IMR-90 (cell line): Measurements from ENCODE around the gene KRT36. TPM values are rescaled to one million over a fixed set of nuclear protein-coding genes. Genes with fewer than 3 reads are reported as not detected.

Experiments
- ATAC-seq: fragments of 200-7000 bp; cut with Tn5 transposase; 2 replicates; pipeline ENCODE4 v1.9.1; 2020; ENCODE audit warnings: low read depth, mild to moderate bottlenecking, moderate library complexity
- BruUV-seq: library from RNA; stranded (reverse); fragments of 400-500 nt; replicated peaks from 2 replicates; lab custom pipeline; 2021; lab: Mats Ljungman, UMichigan
- CTCF ChIA-PET: fragments of 300-600 bp; formaldehyde crosslinking; extraction: SDS; loops from one replicate; lab custom pipeline; 2021; ENCODE audit warnings: antibody characterized with exemption; lab: Yijun Ruan, JAX
- POLR2A ChIA-PET: fragments of 300-600 bp; sonication (Branson Sonifier 250); formaldehyde crosslinking; loops from one replicate; lab custom pipeline; 2022; ENCODE audit warnings: antibody characterized with exemption; ENCODE audit not compliant: unreplicated experiment; lab: Charles Lee
- DNase-seq: peaks from one replicate; pipeline ENCODE4 v3.0.0; 2013
- H2AFZ ChIP-seq: replicated peaks from 2 replicates; pipeline ENCODE3; 2013; ENCODE audit warnings: low read length, mild to moderate bottlenecking; ENCODE audit not compliant: poor library complexity
- H2AK5ac ChIP-seq: 2 replicates; pipeline ENCODE4 v1.6.1; 2013; ENCODE audit warnings: low read depth, low read length, inconsistent platforms
- H2AK9ac ChIP-seq: replicated peaks from 2 replicates; pipeline ENCODE3; 2013; ENCODE audit warnings: mild to moderate bottlenecking, low read depth, low read length, moderate library complexity; ENCODE audit not compliant: poor library complexity
- H2BK120ac ChIP-seq: 2 replicates; pipeline ENCODE4 v1.6.1; 2013; ENCODE audit warnings: low read depth, low read length, inconsistent platforms
- H2BK15ac ChIP-seq: 3 replicates; pipeline ENCODE4 v1.6.1; 2013; ENCODE audit warnings: low read depth, low read length, inconsistent platforms
- H2BK20ac ChIP-seq: 2 replicates; pipeline ENCODE4 v1.6.1; 2013; ENCODE audit warnings: low read depth, mild to moderate bottlenecking, inconsistent platforms, low read length, moderate library complexity
- H2BK5ac ChIP-seq: 2 replicates; pipeline ENCODE4 v1.6.1; 2013; ENCODE audit warnings: mild to moderate bottlenecking, low read depth, low read length, inconsistent platforms; ENCODE audit not compliant: poor library complexity, severe bottlenecking
- H3K14ac ChIP-seq: replicated peaks from 2 replicates; pipeline ENCODE4 v1.6.1; 2013; ENCODE audit warnings: low read depth, low read length, inconsistent platforms
- H3K18ac ChIP-seq: 2 replicates; pipeline ENCODE4 v1.6.1; 2013; ENCODE audit warnings: low read depth, low read length, control low read depth
- H3K23ac ChIP-seq: 2 replicates; pipeline ENCODE4 v1.6.1; 2013; ENCODE audit warnings: low read depth, low read length, inconsistent platforms
- H3K27ac ChIP-seq: 2 replicates; pipeline ENCODE4 v1.5.1; 2013; ENCODE audit warnings: mild to moderate bottlenecking, control low read depth, low read length; ENCODE audit not compliant: insufficient read depth
- H3K27me3 ChIP-seq: 2 replicates; pipeline ENCODE4 v1.6.1; 2013; ENCODE audit warnings: low read length; ENCODE audit not compliant: control insufficient read depth, insufficient read depth
- H3K36me3 ChIP-seq: 2 replicates; pipeline ENCODE4 v1.6.1; 2013; ENCODE audit warnings: low read length, mixed read lengths; ENCODE audit not compliant: control insufficient read depth, insufficient read depth
- H3K4ac ChIP-seq: 2 replicates; pipeline ENCODE4 v1.6.1; 2013; ENCODE audit warnings: low read depth, low read length, inconsistent platforms
- H3K4me1 ChIP-seq: 2 replicates; pipeline ENCODE4 v1.6.1; 2013; ENCODE audit warnings: low read length, mixed read lengths; ENCODE audit not compliant: control insufficient read depth, insufficient read depth
- H3K4me2 ChIP-seq: 2 replicates; pipeline ENCODE4 v1.6.1; 2013; ENCODE audit warnings: low read depth, mild to moderate bottlenecking, control low read depth, low read length, moderate library complexity
- H3K4me3 ChIP-seq: 2 replicates; pipeline ENCODE4 v1.5.1; 2013; ENCODE audit warnings: low read depth, mild to moderate bottlenecking, control low read depth, low read length, moderate library complexity; ENCODE audit not compliant: insufficient read depth
- H3K56ac ChIP-seq: 2 replicates; pipeline ENCODE4 v1.6.1; 2013; ENCODE audit warnings: low read length, inconsistent platforms; ENCODE audit not compliant: insufficient read depth; ENCODE audit errors: extremely low read depth
- H3K79me1 ChIP-seq, 2 experiments: 2 replicates each; pipeline ENCODE4 v1.6.1; 2013; ENCODE audit warnings: low read length in 2 of 2, inconsistent platforms in 1 of 2, low read depth in 1 of 2
- H3K9ac ChIP-seq: 2 replicates; pipeline ENCODE4 v1.6.1; 2013; ENCODE audit warnings: low read depth, low read length, control low read depth
- H3K9me1 ChIP-seq: 2 replicates; pipeline ENCODE4 v1.6.1; 2013; ENCODE audit warnings: low read length, inconsistent platforms; ENCODE audit not compliant: insufficient read depth
- H3K9me3 ChIP-seq: 2 replicates; pipeline ENCODE4 v1.6.1; 2013; ENCODE audit warnings: low read length; ENCODE audit not compliant: control insufficient read depth, insufficient read depth
- H4K20me1 ChIP-seq: 2 replicates; pipeline ENCODE4 v1.6.1; 2013; ENCODE audit warnings: low read length, inconsistent platforms; ENCODE audit not compliant: insufficient read depth
- H4K5ac ChIP-seq: 2 replicates; pipeline ENCODE4 v1.6.1; 2013; ENCODE audit warnings: mild to moderate bottlenecking, low read depth, low read length, control low read depth
- H4K8ac ChIP-seq, 2 experiments: 2 replicates each; pipeline ENCODE4 v1.6.1; 2013; ENCODE audit warnings: low read depth in 2 of 2, low read length in 2 of 2, control low read depth in 1 of 2, inconsistent platforms in 1 of 2
- H4K91ac ChIP-seq: 2 replicates; pipeline ENCODE4 v1.6.1; 2013; ENCODE audit warnings: low read depth, low read length, inconsistent platforms; ENCODE audit not compliant: insufficient read depth
- BHLHE40 ChIP-seq: fragments of 150-350 bp; IDR thresholded peaks from 2 replicates; pipeline ENCODE4 v1.6.1; 2016; ENCODE audit warnings: mild to moderate bottlenecking, low read depth, low read length
- CEBPB ChIP-seq: IDR thresholded peaks from 2 replicates; pipeline ENCODE4 v1.6.1; 2012; ENCODE audit warnings: low read depth, low read length, improper control_type of control experiment
- CHD1 ChIP-seq: IDR thresholded peaks from 2 replicates; pipeline ENCODE4 v1.6.1; 2012; ENCODE audit warnings: low read depth, low read length, improper control_type of control experiment
- CTCF ChIP-seq: conservative IDR thresholded peaks from 2 replicates; pipeline ENCODE4 v1.5.1; 2012; ENCODE audit warnings: mild to moderate bottlenecking, low read depth, low read length, improper control_type of control experiment
- ELK1 ChIP-seq: fragments of 150-350 bp; IDR thresholded peaks from 2 replicates; pipeline ENCODE4 v1.6.1; 2016; ENCODE audit warnings: low read depth, mild to moderate bottlenecking, low read length, moderate library complexity, borderline replicate concordance
- FOS ChIP-seq: fragments of 150-350 bp; IDR thresholded peaks from 2 replicates; pipeline ENCODE4 v1.6.1; 2016; ENCODE audit warnings: low read depth, low read length
- MAZ ChIP-seq: IDR thresholded peaks from 2 replicates; pipeline ENCODE4 v1.6.1; 2012; ENCODE audit warnings: low read depth, mild to moderate bottlenecking, low read length, improper control_type of control experiment, moderate library complexity, borderline replicate concordance
- MXI1 ChIP-seq: IDR thresholded peaks from 2 replicates; pipeline ENCODE4 v1.6.1; 2012; ENCODE audit warnings: low read depth, mild to moderate bottlenecking, low read length, moderate library complexity, borderline replicate concordance
- NFE2L2 ChIP-seq: fragments of 150-350 bp; IDR thresholded peaks from 2 replicates; pipeline ENCODE4 v1.6.1; 2016; ENCODE audit warnings: low read depth, mild to moderate bottlenecking, low read length
- POLR2A ChIP-seq: IDR thresholded peaks from 2 replicates; pipeline ENCODE4 v1.6.1; 2012; ENCODE audit warnings: mild to moderate bottlenecking, low read depth, low read length
- RAD21 ChIP-seq: IDR thresholded peaks from 2 replicates; pipeline ENCODE4 v1.6.1; 2012; ENCODE audit warnings: low read length, improper control_type of control experiment
- RCOR1 ChIP-seq: IDR thresholded peaks from 2 replicates; pipeline ENCODE4 v1.6.1; 2012; ENCODE audit warnings: mild to moderate bottlenecking, low read length, improper control_type of control experiment; ENCODE audit not compliant: insufficient replicate concordance
- RFX5 ChIP-seq: IDR thresholded peaks from 2 replicates; pipeline ENCODE4 v1.8.0; 2012; ENCODE audit warnings: low read depth, mild to moderate bottlenecking, low read length, moderate library complexity
- SMC3 ChIP-seq: fragments of 150-350 bp; IDR thresholded peaks from 2 replicates; pipeline ENCODE4 v1.6.1; 2016; ENCODE audit warnings: low read depth, mild to moderate bottlenecking, antibody characterized with exemption, low read length, moderate library complexity
- USF2 ChIP-seq: fragments of 150-350 bp; IDR thresholded peaks from 2 replicates; pipeline ENCODE4 v1.6.1; 2017; ENCODE audit warnings: mild to moderate bottlenecking, antibody characterized with exemption, low read length, low read depth
- WGBS, 2 experiments: methylation state at CpG; one replicate each; pipeline versions ENCODE4 v1.1.5 to v1.1.7; 2013; ENCODE audit warnings: missing lambda C conversion rate in 2 of 2; ENCODE audit not compliant: insufficient read length in 1 of 2; ENCODE audit errors: extremely low coverage in 2 of 2; 5-methylcytosine and 5-hydroxymethylcytosine counted together
- dilution Hi-C: fragments of 300-500 bp; cut with HindIII; formaldehyde crosslinking; loops from one replicate; pipeline ENCODE4 v1.14.3; 2018; ENCODE audit warnings: low sequenced_read_pairs; ENCODE audit not compliant: unreplicated experiment
- in situ Hi-C: fragments of 300-500 bp; cut with MboI; formaldehyde crosslinking; loops from 3 replicates; pipeline ENCODE4 v1.14.3; 2019; ENCODE audit warnings: low sequenced_read_pairs, inconsistent platforms, mixed read lengths
- intact Hi-C: fragments of 100-400 bp; cut with micrococcal nuclease; formaldehyde crosslinking; loops from 2 replicates; pipeline ENCODE4 v1.10.0; 2022
- polyA plus RNA-seq, 3 experiments: library from polyadenylated mRNA; depleted of rRNA; stranded (reverse); fragments of >200 nt; gene quantifications; 2 replicates each; pipeline ENCODE4 v1.2.3, GENCODE V29; 2012; ENCODE audit warnings: low replicate concordance in 1 of 3
- total RNA-seq: library from RNA; depleted of rRNA; stranded (reverse); fragments of >200 nt; gene quantifications from 2 replicates; pipeline ENCODE4 v1.2.3, GENCODE V29; 2012

The KRT36 gene
- total and polyA plus RNA-seq, 2 of the 4 experiments (the other 2 are of a cell fraction), result not detected

DNA sequence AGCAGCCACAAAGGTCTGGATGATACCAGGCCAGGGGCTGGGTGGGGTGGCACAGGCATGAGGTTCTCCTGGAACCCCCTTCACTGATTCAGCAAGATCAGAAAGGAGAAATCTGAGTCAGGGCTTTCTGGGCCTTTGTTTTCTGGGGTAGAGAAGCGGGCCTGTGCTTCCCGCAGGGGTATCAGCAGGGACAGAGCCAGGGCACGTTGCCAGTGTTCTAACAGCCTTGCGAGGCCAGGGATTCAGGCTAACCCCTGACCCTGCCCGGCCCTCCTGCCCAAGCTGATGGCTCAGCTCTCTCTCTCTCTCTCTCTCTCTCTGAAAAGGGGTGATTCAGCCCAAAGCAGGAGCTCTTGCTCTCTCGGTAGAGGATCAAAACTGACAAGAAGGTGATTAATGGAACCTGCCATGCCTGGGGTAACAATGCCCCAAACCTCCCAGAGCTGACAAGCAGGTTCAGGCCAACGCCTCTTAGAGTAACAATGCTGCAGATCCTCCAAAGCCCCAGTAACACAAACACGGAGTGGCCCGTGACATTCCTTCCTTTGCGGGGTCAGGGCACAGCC is 17.7 kb upstream of the KRT36 start:
- DNase-seq, result no peak

More for the DNA sequence above, 17.7 kb upstream of the KRT36 start:
- Histone ChIP-seq H3K23ac (no peak overlapping the region), H4K8ac (no peak overlapping the region), H2BK5ac (no peak overlapping the region), H3K9me1 (peaks cover 3% of the 10 kb centered on the region; the same call in 1 of the 2 replicates), H4K5ac (no peak overlapping the region), H3K4me2 (no peak overlapping the region), H2BK15ac (no peak overlapping the region; the same call in 2 of the 3 replicates), H3K9ac (no peak overlapping the region), H3K27ac (no peak overlapping the region), H3K4ac (no peak overlapping the region), H3K27me3 (peaks cover 1% of the 10 kb centered on the region; the same call in 1 of the 2 replicates), H3K4me1 (peaks cover 10% of the 10 kb centered on the region), H2AK5ac (no peak overlapping the region), H3K9me3 (no peaks in the 10 kb centered on the region), H3K56ac (no peak overlapping the region), H2AFZ (no peak overlapping the region), H2BK20ac (no peak overlapping the region), H3K4me3 (no peak overlapping the region), H4K91ac (no peak overlapping the region), H3K14ac (no peak overlapping the region), H3K36me3 (no peaks in the 10 kb centered on the region), H2AK9ac (no peak overlapping the region), H2BK120ac (no peak overlapping the region), H4K20me1 (no peaks in the 10 kb centered on the region), H3K18ac (no peak overlapping the region), H3K79me1 (no peaks in the 10 kb centered on the region)
- no TSS peak for BruUV-seq
- in situ Hi-C loops (no loop called here), intact Hi-C loops (no loop called here), dilution Hi-C loops (no loop called here)
- CTCF ChIA-PET, result no interaction called here
- POLR2A ChIA-PET, result interaction anchor here (0.5 kb wide), 1 partner anchor 21 kb away, joined by 4 read pairs; the partner anchor contains the start of gene KRT19
- WGBS, 2 experiments, result 20% methylated on average over 1 of the region's 10 CpGs; no CpG with 5 or more reads in 1 of the 2 experiments
- ATAC-seq, result no peak
- TF ChIP-seq RAD21 (no peak), CHD1 (no peak), MAZ (no peak), BHLHE40 (no peak), CEBPB (no peak), FOS (no peak), MXI1 (no peak), SMC3 (no peak), CTCF (no peak), ELK1 (no peak), NFE2L2 (no peak), USF2 (no peak), RCOR1 (no peak), POLR2A (no peak), RFX5 (no peak)
